EH (cell line): ENCODE measurements around the gene MGST2.

Experiments
- DNase-seq: peaks from one replicate; pipeline ENCODE4 v3.0.0-alpha.2; 2015; ENCODE audit warnings: low read depth

MGST2 gene

GRCh38 chr4:139643042-139643895, 22.4 kb upstream of the MGST2 start:
- DNase-seq = no peak

GRCh38 chr4:139645458-139645857, 20.2 kb upstream of the MGST2 start:
- DNase-seq = no peak

- DNase-seq = no peak
These were observed 18.4 kb upstream of the MGST2 start for GRCh38 chr4:139647184-139647583.

GRCh38 chr4:139647952-139648351, 17.7 kb upstream of the MGST2 start:
- DNase-seq = no peak

GRCh38 chr4:139651282-139652194, 14.1 kb upstream of the MGST2 start:
- peak; percentile 82 for DNase-seq

- DNase-seq = no peak
These were observed 11.1 kb upstream of the MGST2 start for GRCh38 chr4:139654516-139654915.

- peak; percentile 44 for DNase-seq
These were observed 10.5 kb upstream of the MGST2 start for GRCh38 chr4:139655116-139655515.

GRCh38 chr4:139656614-139657486, 8.8 kb upstream of the MGST2 start:
- DNase-seq = peak; percentile 78

GRCh38 chr4:139658185-139658584, 7.4 kb upstream of the MGST2 start:
- no peak for DNase-seq

- DNase-seq = no peak
These were observed 6.8 kb upstream of the MGST2 start for GRCh38 chr4:139658586-139659382.

GRCh38 chr4:139659735-139660424, 5.7 kb upstream of the MGST2 start:
- no peak for DNase-seq

- DNase-seq = no peak
These were observed 5.0 kb upstream of the MGST2 start for GRCh38 chr4:139660568-139661043.

GRCh38 chr4:139663561-139664138, 2.0 kb upstream of the MGST2 start:
- DNase-seq = no peak

GRCh38 chr4:139664442-139664841, 1.2 kb upstream of the MGST2 start:
- DNase-seq = no peak

- DNase-seq = no peak
These were observed 435 bp upstream of the MGST2 start for GRCh38 chr4:139665079-139665689.

GRCh38 chr4:139666735-139667281, 1.2 kb downstream of the MGST2 start:
- peak; percentile 26 for DNase-seq

- no peak for DNase-seq
These were observed 2.4 kb downstream of the MGST2 start for GRCh38 chr4:139668036-139668435.

GRCh38 chr4:139668658-139669201, 3.1 kb downstream of the MGST2 start:
- no peak for DNase-seq

- DNase-seq = no peak
These were observed 3.7 kb downstream of the MGST2 start for GRCh38 chr4:139669335-139669734.
